Epithelial cell of proximal tubule (primary cell): ENCODE results near the gene DGKE. TPM values are rescaled to one million over a fixed set of nuclear protein-coding genes. Genes with fewer than 3 reads are reported as not detected.
A peak's percentile ranks its signal among the peaks of the same experiment; 100 is the strongest.

Experiments
- DNase-seq: peaks from one replicate; pipeline ENCODE4 v3.0.0-alpha.2; 2011; ENCODE audit warnings: low read depth
- H3K4me3 ChIP-seq: 2 replicates; pipeline ENCODE4 v1.5.1; 2011; ENCODE audit warnings: low read depth, mild to moderate bottlenecking, low read length
- CTCF ChIP-seq: conservative IDR thresholded peaks from 2 replicates; pipeline ENCODE4 v1.5.1; 2012; ENCODE audit warnings: low read depth, mild to moderate bottlenecking, low read length
- total RNA-seq: library from RNA; depleted of rRNA; stranded (reverse); fragments of >200 nt; gene quantifications from 2 replicates; pipeline ENCODE4 v1.2.3, GENCODE V29; 2015

The DGKE gene
- total RNA-seq, 1 donor from 2014 or later, result 3.3 TPM

- DNase-seq, result no peak
- H3K4me3 ChIP-seq, result peak overlapping the region; percentile 95
- no peak for TF ChIP-seq CTCF
Observed at GRCh38 chr17:56914581-56915273, 80.8 kb downstream of the DGKE start.

- no peak for DNase-seq
- no peak overlapping the region for H3K4me3 ChIP-seq
- no peak for TF ChIP-seq CTCF
Observed at GRCh38 chr17:56917559-56918296, 83.8 kb downstream of the DGKE start.

GRCh38 chr17:56918916-56919315 is 85.0 kb downstream of the DGKE start:
- no peak for DNase-seq
- TF ChIP-seq CTCF, result no peak

More at GRCh38 chr17:56918916-56919315, 85.0 kb downstream of the DGKE start:
- no peak overlapping the region for H3K4me3 ChIP-seq

Other genes with a start within 250 kb of the DGKE start
- 75.6 and 86.5 TPM in 2 replicates for gene NOG, start 240.5 kb upstream of the DGKE start, total RNA-seq
- gene C17orf67, start 231 bp upstream of the DGKE start, total RNA-seq, result 0.17 and 0.43 TPM in 2 replicates
- gene TRIM25, start 79.9 kb downstream of the DGKE start, total RNA-seq, result 51.7 and 58.1 TPM in 2 replicates
- gene COIL, start 126.9 kb downstream of the DGKE start, total RNA-seq, result 15.3 and 19.7 TPM in 2 replicates
- gene SCPEP1, start 144.0 kb downstream of the DGKE start, total RNA-seq, result 9.2 and 14.3 TPM in 2 replicates